OCI-LY1 (cell line): ENCODE results near the gene AFAP1.

Experiments
- CTCF ChIP-seq: fragments of 200-600 bp; sonication (generic), shearing (Covaris generic); IDR thresholded peaks from 2 replicates; pipeline ENCODE4 v1.5.1; 2017; ENCODE audit warnings: mild to moderate bottlenecking, antibody characterized with exemption, low read length, moderate library complexity, mixed read lengths
- EZH2 ChIP-seq: fragments of 200-600 bp; sonication (generic), shearing (Covaris generic); IDR thresholded peaks from 2 replicates; pipeline ENCODE4 v1.8.0; 2017; ENCODE audit warnings: borderline replicate concordance, mixed run types, mild to moderate bottlenecking, antibody characterized with exemption, low read length, moderate library complexity, mixed read lengths

- TF ChIP-seq EZH2 (no peak), CTCF (no peak)
Measured at GRCh38 chr4:7792616-7793015, 147.0 kb downstream of the AFAP1 start.
